GM23248 (cell line): ENCODE results near the gene ZNRF2. TPM values are rescaled to one million over a fixed set of nuclear protein-coding genes. Genes with fewer than 3 reads are reported as not detected.

Experiments
- DNase-seq: peaks from one replicate; pipeline ENCODE4 v3.0.0-alpha.2; 2015
- H2AFZ ChIP-seq: fragments of 200-600 bp; sonication (generic); 2 replicates; pipeline ENCODE4 v1.6.1; 2016; ENCODE audit warnings: antibody characterized with exemption
- H3F3A ChIP-seq: fragments of 200-600 bp; sonication (generic); 2 replicates; pipeline ENCODE4 v1.6.1; 2016; ENCODE audit warnings: mild to moderate bottlenecking, antibody characterized with exemption, mixed run types; ENCODE audit not compliant: insufficient read depth
- H3K27ac ChIP-seq: fragments of 200-600 bp; sonication (generic); 2 replicates; pipeline ENCODE4 v1.5.1; 2016; ENCODE audit warnings: mild to moderate bottlenecking
- H3K27me3 ChIP-seq: fragments of 200-600 bp; sonication (generic); replicated peaks from 2 replicates; pipeline ENCODE4 v1.6.1; 2016; ENCODE audit warnings: mild to moderate bottlenecking; ENCODE audit not compliant: insufficient read depth
- H3K36me3 ChIP-seq: fragments of 200-600 bp; sonication (generic); 2 replicates; pipeline ENCODE4 v1.6.1; 2016; ENCODE audit warnings: low read depth, mild to moderate bottlenecking
- H3K4me1 ChIP-seq: fragments of 200-600 bp; sonication (generic); 2 replicates; pipeline ENCODE4 v1.6.1; 2016; ENCODE audit warnings: mild to moderate bottlenecking; ENCODE audit not compliant: insufficient read depth
- H3K4me2 ChIP-seq: fragments of 200-600 bp; sonication (generic); one replicate; pipeline ENCODE4 v1.6.1; 2016; ENCODE audit warnings: mild to moderate bottlenecking; ENCODE audit not compliant: unreplicated experiment
- H3K4me3 ChIP-seq: fragments of 200-600 bp; sonication (generic); 2 replicates; pipeline ENCODE4 v1.5.1; 2016; ENCODE audit warnings: mild to moderate bottlenecking
- H3K79me2 ChIP-seq: fragments of 200-600 bp; sonication (generic); 2 replicates; pipeline ENCODE4 v1.6.1; 2016; ENCODE audit warnings: mild to moderate bottlenecking; ENCODE audit not compliant: insufficient read depth
- H3K9ac ChIP-seq: fragments of 200-600 bp; sonication (generic); 2 replicates; pipeline ENCODE4 v1.6.1; 2016; ENCODE audit warnings: mild to moderate bottlenecking
- H3K9me2 ChIP-seq: fragments of 200-600 bp; sonication (generic); 2 replicates; pipeline ENCODE4 v1.6.1; 2016; ENCODE audit warnings: mixed run types, mild to moderate bottlenecking, moderate library complexity; ENCODE audit not compliant: insufficient read depth
- H3K9me3 ChIP-seq: fragments of 200-600 bp; sonication (generic); one replicate; pipeline ENCODE4 v1.6.1; 2017; ENCODE audit warnings: low read depth
- H4K20me1 ChIP-seq: fragments of 200-600 bp; sonication (generic); 2 replicates; pipeline ENCODE4 v1.6.0; 2016; ENCODE audit not compliant: insufficient read depth
- EZH2 ChIP-seq: fragments of 200-600 bp; sonication (generic); IDR thresholded peaks from 2 replicates; pipeline ENCODE4 v1.6.1; 2018; ENCODE audit warnings: antibody characterized with exemption, mild to moderate bottlenecking; ENCODE audit not compliant: insufficient read depth, poor library complexity, severe bottlenecking
- EZH2phosphoT487 ChIP-seq: fragments of 200-600 bp; sonication (generic); IDR thresholded peaks from 2 replicates; pipeline ENCODE4 v1.6.1; 2018; ENCODE audit warnings: antibody characterized with exemption, moderate library complexity, mild to moderate bottlenecking, low read depth; ENCODE audit not compliant: insufficient read depth
- WGBS, 2 experiments: methylation state at CpG; one replicate each; pipeline ENCODE4 v1.1.6; 2015 to 2017; ENCODE audit warnings: low lambda C conversion rate in 2 of 2, low coverage in 1 of 2; ENCODE audit errors: missing lambda C conversion rate in 2 of 2; 5-methylcytosine and 5-hydroxymethylcytosine counted together
- in situ Hi-C: fragments of 300-500 bp; cut with MboI; formaldehyde crosslinking; loops from 2 replicates; pipeline ENCODE4 v1.15.0; 2020
- microRNA counts: library from miRNA; unstranded; fragments of <30 nt; microRNA quantifications from one replicate; lab custom pipeline; 2016
- microRNA-seq: library from miRNA; unstranded; fragments of <30 nt; microRNA quantifications from one replicate; pipeline ENCODE4, GENCODE V29; 2016; ENCODE audit warnings: borderline number of aligned reads
- polyA plus RNA-seq: library from polyadenylated mRNA; unstranded; fragments of >200 nt; fragmentation: Nextera tagmentation; extraction: Ambion mirVana; gene quantifications from 2 replicates; pipeline ENCODE4 v1.2.1, GENCODE V29; 2016
- small RNA-seq: library from RNA; depleted of rRNA; stranded (forward); fragments of <200 nt; gene quantifications from one replicate; pipeline ENCODE3, GENCODE V24; 2014; ENCODE audit warnings: low read depth, low replicate concordance
- total RNA-seq: library from RNA; depleted of rRNA; stranded (reverse); fragments of >200 nt; shearing (Covaris generic); gene quantifications from 2 replicates; pipeline ENCODE4 v1.2.3, GENCODE V29; 2014; rRNA removed

The ZNRF2 gene
- total and polyA plus RNA-seq, 2 experiments from 2014 or later = 0.25 to 6.5 TPM

- no peaks in the 10 kb centered on the region for H3K36me3 ChIP-seq
- no peak for DNase-seq
- H3K27me3 ChIP-seq = no peaks in the 10 kb centered on the region
- no peak overlapping the region for H2AFZ ChIP-seq
- H3K9me3 ChIP-seq = no peaks in the 10 kb centered on the region
- no peak overlapping the region for H3K27ac ChIP-seq
- H3K4me2 ChIP-seq = no peak overlapping the region
- H3K9ac ChIP-seq = no peak overlapping the region
- 91 to 92% methylated on average over 2 of the region's 2 CpGs for WGBS, 2 experiments
- no peaks in the 10 kb centered on the region for H4K20me1 ChIP-seq
- TF ChIP-seq EZH2 (no peak), EZH2phosphoT487 (no peak)
- H3K4me3 ChIP-seq = no peak overlapping the region
- H3K4me1 ChIP-seq = no peaks in the 10 kb centered on the region
- in situ Hi-C loops = loop anchor here (5.0 to 25.0 kb wide), 2 partner anchors 134 to 249 kb away; no protein-coding TSS in a partner anchor
- no peaks in the 10 kb centered on the region for H3F3A ChIP-seq
- H3K9me2 ChIP-seq = no peaks in the 10 kb centered on the region
- H3K79me2 ChIP-seq = no peaks in the 10 kb centered on the region
These were observed 126.8 kb downstream of the ZNRF2 start for GRCh38 chr7:30411173-30411572.

DNA sequence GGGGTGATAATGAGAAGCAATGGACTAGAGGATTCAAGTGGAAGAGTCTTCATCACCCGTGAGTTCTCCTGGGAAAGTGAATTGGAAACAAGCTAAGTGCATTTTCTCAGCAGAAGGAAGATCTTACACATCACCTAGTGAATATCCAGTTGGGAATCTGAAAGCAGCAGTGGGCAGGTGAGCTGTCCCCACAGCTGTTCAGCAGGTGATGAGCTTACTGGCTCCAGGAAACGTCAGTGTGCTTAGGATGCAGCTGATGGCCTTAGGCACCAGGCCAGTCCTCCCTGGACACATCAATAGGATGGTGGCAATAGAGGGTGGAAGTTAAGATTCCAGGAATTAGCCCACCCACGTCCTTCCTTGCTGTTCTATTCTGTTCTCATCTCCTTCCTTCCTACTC, 127.5 kb downstream of the ZNRF2 start:
- no peak for TF ChIP-seq EZH2phosphoT487
- no peak for TF ChIP-seq EZH2
- WGBS, 2 experiments = 79 to 83% methylated on average over 3 of the region's 3 CpGs
- H3K27ac ChIP-seq = no peak overlapping the region
- H3K4me2 ChIP-seq = no peak overlapping the region
- no peaks in the 10 kb centered on the region for H3K36me3 ChIP-seq
- no peaks in the 10 kb centered on the region for H3K4me1 ChIP-seq
- H2AFZ ChIP-seq = no peak overlapping the region
- H3K27me3 ChIP-seq = no peaks in the 10 kb centered on the region
- no peaks in the 10 kb centered on the region for H3K9me2 ChIP-seq
- H4K20me1 ChIP-seq = no peaks in the 10 kb centered on the region
- in situ Hi-C loops = loop anchor here (5.0 to 25.0 kb wide), 2 partner anchors 135 to 250 kb away; no protein-coding TSS in a partner anchor
- no peak for DNase-seq
- no peaks in the 10 kb centered on the region for H3K9me3 ChIP-seq
- no peaks in the 10 kb centered on the region for H3F3A ChIP-seq
- no peaks in the 10 kb centered on the region for H3K79me2 ChIP-seq
- no peak overlapping the region for H3K9ac ChIP-seq
- H3K4me3 ChIP-seq = no peak overlapping the region

DNA sequence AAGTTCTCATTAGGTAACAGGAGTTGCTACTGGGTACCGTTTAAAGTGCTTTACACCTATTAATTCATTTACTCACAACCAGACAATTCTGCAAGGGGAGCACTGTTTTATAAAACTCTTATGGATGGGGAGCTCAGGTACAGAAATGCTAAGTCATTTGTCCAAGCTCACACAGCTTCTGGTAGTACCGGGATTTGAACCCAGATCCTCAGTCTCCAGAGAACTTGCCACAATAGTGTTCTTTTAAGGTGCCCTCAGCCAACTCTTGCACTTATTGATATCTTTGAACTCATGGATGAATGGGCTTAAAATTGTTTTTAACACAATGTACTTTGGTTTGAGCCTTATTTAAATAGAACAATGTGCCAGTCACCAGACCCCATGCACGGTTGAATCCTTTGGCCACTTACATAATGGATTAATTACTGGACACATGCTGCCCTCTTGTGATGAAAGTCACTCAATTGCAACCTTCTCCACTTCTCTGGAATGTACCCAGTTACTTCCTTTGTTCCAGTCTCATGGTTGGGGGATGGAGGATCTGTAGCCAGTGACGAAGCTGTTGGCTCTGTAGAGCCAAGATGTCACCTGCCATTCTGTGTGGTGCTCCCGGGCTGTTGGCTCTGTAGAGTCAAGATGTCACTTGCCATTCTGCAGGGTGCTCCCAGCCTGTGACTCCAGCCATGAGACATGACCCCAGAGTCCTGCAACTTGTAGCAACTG, 128.5 kb downstream of the ZNRF2 start:
- Histone ChIP-seq H2AFZ (no peak overlapping the region), H3K4me2 (no peak overlapping the region), H3K4me3 (no peak overlapping the region), H3F3A (no peaks in the 10 kb centered on the region), H3K36me3 (no peaks in the 10 kb centered on the region), H3K9me3 (no peaks in the 10 kb centered on the region), H3K4me1 (no peaks in the 10 kb centered on the region), H3K9me2 (no peaks in the 10 kb centered on the region), H3K9ac (no peak overlapping the region), H4K20me1 (no peaks in the 10 kb centered on the region), H3K79me2 (no peaks in the 10 kb centered on the region), H3K27me3 (no peaks in the 10 kb centered on the region), H3K27ac (no peak overlapping the region)
- in situ Hi-C loops = loop anchor here (5.0 to 25.0 kb wide), 2 partner anchors 136 to 251 kb away; no protein-coding TSS in a partner anchor
- peak; percentile 90 for DNase-seq
- TF ChIP-seq EZH2 (no peak), EZH2phosphoT487 (no peak)
- 40 to 41% methylated on average over 5 of the region's 5 CpGs for WGBS, 2 experiments

- Histone ChIP-seq H3K4me3 (no peak overlapping the region), H3F3A (no peaks in the 10 kb centered on the region)
- 94 to 99% methylated on average over 7 of the region's 7 CpGs for WGBS, 2 experiments
These were observed 129.5 kb downstream of the ZNRF2 start for GRCh38 chr7:30413864-30414263.

More at GRCh38 chr7:30413864-30414263, 129.5 kb downstream of the ZNRF2 start:
- no peaks in the 10 kb centered on the region for H3K9me3 ChIP-seq
- H3K9ac ChIP-seq = no peak overlapping the region
- TF ChIP-seq EZH2phosphoT487 (no peak), EZH2 (no peak)
- H3K4me1 ChIP-seq = no peaks in the 10 kb centered on the region
- in situ Hi-C loops = loop anchor here (5.0 to 25.0 kb wide), 2 partner anchors 137 to 252 kb away; no protein-coding TSS in a partner anchor
- H3K27me3 ChIP-seq = no peaks in the 10 kb centered on the region
- no peaks in the 10 kb centered on the region for H3K9me2 ChIP-seq
- no peak for DNase-seq
- no peaks in the 10 kb centered on the region for H3K79me2 ChIP-seq
- no peak overlapping the region for H3K27ac ChIP-seq
- no peaks in the 10 kb centered on the region for H4K20me1 ChIP-seq
- H3K4me2 ChIP-seq = no peak overlapping the region
- H3K36me3 ChIP-seq = no peaks in the 10 kb centered on the region
- no peak overlapping the region for H2AFZ ChIP-seq

MicroRNA genes within 50 kb of the gene (microRNA counts, 767-probe panel; counts per million panel counts)
- microRNA hsa-miR-550a-5p (lab: Ali Mortazavi, UCI) (447 counts per million, percentile 86 among the panel's probes with 10 or more counts), microRNA hsa-miR-550b-3p (lab: Ali Mortazavi, UCI) (447 counts per million, percentile 86 among the panel's probes with 10 or more counts)

Small RNA genes lying within 50 kb of the gene (microRNA-seq; reads per million reads assigned to microRNA genes)
- gene MIR550A1 (not detected), gene MIR550B1 (not detected)

Small RNA genes lying within 50 kb of the gene (small RNA-seq; reads per million reads assigned to genes)
- not detected for gene MIR550A1

Other genes starting within 250 kb of the ZNRF2 start
- gene MTURN, start 149.6 kb upstream of the ZNRF2 start, total RNA-seq = 22.5 and 23.6 TPM in 2 replicates
- 15.6 and 15.9 TPM in 2 replicates for gene MTURN, start 149.6 kb upstream of the ZNRF2 start, polyA plus RNA-seq
- 8.6 and 11.1 TPM in 2 replicates for gene NOD1, start 194.2 kb downstream of the ZNRF2 start, total RNA-seq
- gene NOD1, start 194.2 kb downstream of the ZNRF2 start, polyA plus RNA-seq = 4.4 and 5.9 TPM in 2 replicates
- gene GGCT, start 220.2 kb downstream of the ZNRF2 start, total RNA-seq = 31.3 and 40.0 TPM in 2 replicates
- 47.9 and 48.8 TPM in 2 replicates for gene GGCT, start 220.2 kb downstream of the ZNRF2 start, polyA plus RNA-seq